ENCODE measurements around the gene CCDC15.
A peak's percentile ranks its signal among the peaks of the same experiment; 100 is the strongest.

The CCDC15 gene

DNA sequence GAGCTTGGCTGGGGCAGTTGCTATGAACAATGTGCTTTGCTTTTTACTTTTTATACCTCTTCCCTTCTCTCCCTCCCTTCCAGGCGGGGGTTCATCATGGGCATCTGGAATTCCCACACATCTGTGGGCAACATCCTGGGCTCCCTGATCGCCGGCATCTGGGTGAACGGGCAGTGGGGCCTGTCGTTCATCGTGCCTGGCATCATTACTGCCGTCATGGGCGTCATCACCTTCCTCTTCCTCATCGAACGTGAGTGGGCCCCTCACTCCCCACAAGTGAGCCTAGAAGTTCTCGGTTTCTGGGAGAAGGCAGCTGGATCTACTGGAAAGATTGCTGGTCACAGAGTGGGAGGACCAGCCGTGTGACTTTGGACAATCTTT is 126.5 kb downstream of the CCDC15 start:
- H3K9me3 ChIP-seq (ENCODE audit: control insufficient read depth, low read length), result no peaks in the 10 kb centered on the region
- no peak overlapping the region for H3K4me3 ChIP-seq (ENCODE audit: insufficient read depth in 1 of 2, low read depth in 1 of 2, low read length in 2 of 2)
- H3K4ac ChIP-seq (ENCODE audit: low read depth in 1 of 2, low read length in 2 of 2), result no peak overlapping the region
- H3K79me1 ChIP-seq (replicated peaks; ENCODE audit: low read length, poor library complexity, severe bottlenecking), result no peaks in the 10 kb centered on the region
- no peak overlapping the region for H3K9ac ChIP-seq (ENCODE audit: low read length)
- no peak overlapping the region for H3K23ac ChIP-seq (ENCODE audit: low read length in 2 of 2)
- H3K36me3 ChIP-seq (ENCODE audit: control insufficient read depth in 1 of 2, insufficient read depth in 2 of 2, low read depth in 1 of 2, low read length in 2 of 2), result no peaks in the 10 kb centered on the region
- H2BK5ac ChIP-seq (ENCODE audit: low read depth, low read length, poor library complexity, severe bottlenecking), result no peak overlapping the region
- no peak overlapping the region for H4K91ac ChIP-seq (ENCODE audit: low read length)
- no peak overlapping the region for H3K27ac ChIP-seq (ENCODE audit: low read length, poor library complexity, severe bottlenecking)
- H3K27me3 ChIP-seq (ENCODE audit: control insufficient read depth in 1 of 2, insufficient read depth in 1 of 2, low read length in 2 of 2), result no peaks in the 10 kb centered on the region
- H3K14ac ChIP-seq (ENCODE audit: low read length in 2 of 2), result no peak overlapping the region
- no peak overlapping the region for H4K8ac ChIP-seq (ENCODE audit: low read length)
- no peak overlapping the region for H3K4me2 ChIP-seq (ENCODE audit: low read length, poor library complexity, severe bottlenecking)
- H2AK5ac ChIP-seq (ENCODE audit: low read length, severe bottlenecking), result no peak overlapping the region
- no peak overlapping the region for H2BK120ac ChIP-seq (ENCODE audit: low read depth, low read length)
- peak overlapping the region in 1 of 2 experiments; percentile 25 for H3K18ac ChIP-seq (ENCODE audit: low read depth in 1 of 2, low read length in 2 of 2)
- peak overlapping the region; percentile 58 for H2BK15ac ChIP-seq (ENCODE audit: low read depth, poor library complexity, severe bottlenecking)
- peak overlapping the region in 1 of 2 experiments; percentile 15 for H2BK12ac ChIP-seq (ENCODE audit: low read length in 2 of 2)
- no peak for DNase-seq
- peaks cover 25% of the 10 kb centered on the region for H3K4me1 ChIP-seq (ENCODE audit: control insufficient read depth, insufficient read depth, low read depth, low read length)
- 95% methylated on average over 11 of the region's 12 CpGs for whole genome bisulfite sequencing
- no peak overlapping the region for H2AFZ ChIP-seq (ENCODE audit: low read depth, low read length)

- no peak overlapping the region for H3K4me2 ChIP-seq (ENCODE audit: low read length, poor library complexity, severe bottlenecking)
- H3K14ac ChIP-seq (ENCODE audit: low read length in 2 of 2), result no peak overlapping the region
- peaks cover 22% of the 10 kb centered on the region for H3K4me1 ChIP-seq (ENCODE audit: control insufficient read depth, insufficient read depth, low read depth, low read length)
- H2BK15ac ChIP-seq (ENCODE audit: low read depth, poor library complexity, severe bottlenecking), result peak overlapping the region; percentile 39
- no peak overlapping the region for H3K23ac ChIP-seq (ENCODE audit: low read length in 2 of 2)
- no peak overlapping the region for H2AK5ac ChIP-seq (ENCODE audit: low read length, severe bottlenecking)
- no peak overlapping the region for H2BK5ac ChIP-seq (ENCODE audit: low read depth, low read length, poor library complexity, severe bottlenecking)
- H3K4ac ChIP-seq (ENCODE audit: low read depth in 1 of 2, low read length in 2 of 2), result no peak overlapping the region
- H4K91ac ChIP-seq (ENCODE audit: low read length), result peak overlapping the region; percentile 88
- H2BK120ac ChIP-seq (ENCODE audit: low read depth, low read length), result no peak overlapping the region
- H3K18ac ChIP-seq (ENCODE audit: low read depth in 1 of 2, low read length in 2 of 2), result peak overlapping the region in 1 of 2 experiments; percentile 37
- H3K27me3 ChIP-seq (ENCODE audit: control insufficient read depth in 1 of 2, insufficient read depth in 1 of 2, low read length in 2 of 2), result no peaks in the 10 kb centered on the region
- DNase-seq, result no peak
- H3K79me1 ChIP-seq (replicated peaks; ENCODE audit: low read length, poor library complexity, severe bottlenecking), result no peaks in the 10 kb centered on the region
- peak overlapping the region in 1 of 2 experiments; percentile 48 for H2BK12ac ChIP-seq (ENCODE audit: low read length in 2 of 2)
- no peak overlapping the region for H3K4me3 ChIP-seq (ENCODE audit: insufficient read depth in 1 of 2, low read depth in 1 of 2, low read length in 2 of 2)
- no peaks in the 10 kb centered on the region for H3K9me3 ChIP-seq (ENCODE audit: control insufficient read depth, low read length)
- H3K9ac ChIP-seq (ENCODE audit: low read length), result no peak overlapping the region
- 64% methylated on average over 14 of the region's 14 CpGs for WGBS
- H2AFZ ChIP-seq (ENCODE audit: low read depth, low read length), result no peak overlapping the region
- H3K36me3 ChIP-seq (ENCODE audit: control insufficient read depth in 1 of 2, insufficient read depth in 2 of 2, low read depth in 1 of 2, low read length in 2 of 2), result no peaks in the 10 kb centered on the region
- peak overlapping the region; percentile 12 for H4K8ac ChIP-seq (ENCODE audit: low read length)
- no peak overlapping the region for H3K27ac ChIP-seq (ENCODE audit: low read length, poor library complexity, severe bottlenecking)
Measured at GRCh38 chr11:125081098-125081798, 127.2 kb downstream of the CCDC15 start.

DNA sequence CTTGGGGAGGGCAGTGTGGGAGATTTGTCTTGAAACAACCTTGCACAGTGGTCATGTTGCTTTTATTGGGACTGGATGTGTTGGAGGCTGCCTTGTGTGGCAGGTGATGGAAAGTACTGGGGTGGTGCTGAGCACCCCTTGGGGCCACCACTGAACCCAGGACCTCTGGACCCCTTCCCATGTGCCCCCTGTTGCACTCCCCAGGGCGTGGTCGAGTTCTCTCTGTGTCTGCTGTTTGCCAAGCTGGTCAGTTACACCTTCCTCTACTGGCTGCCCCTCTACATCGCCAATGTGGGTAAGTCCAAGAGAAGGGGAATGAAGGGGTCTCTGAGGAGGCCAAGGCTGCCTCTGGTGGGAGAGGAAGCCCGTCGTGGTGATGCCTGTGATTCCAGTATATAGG is 128.0 kb downstream of the CCDC15 start:
- no peak overlapping the region for H3K4me3 ChIP-seq (ENCODE audit: insufficient read depth in 1 of 2, low read depth in 1 of 2, low read length in 2 of 2)
- DNase-seq, result no peak
- no peak overlapping the region for H4K8ac ChIP-seq (ENCODE audit: low read length)
- no peaks in the 10 kb centered on the region for H3K9me3 ChIP-seq (ENCODE audit: control insufficient read depth, low read length)
- H3K36me3 ChIP-seq (ENCODE audit: control insufficient read depth in 1 of 2, insufficient read depth in 2 of 2, low read depth in 1 of 2, low read length in 2 of 2), result no peaks in the 10 kb centered on the region
- no peak overlapping the region for H3K4me2 ChIP-seq (ENCODE audit: low read length, poor library complexity, severe bottlenecking)
- H2AFZ ChIP-seq (ENCODE audit: low read depth, low read length), result no peak overlapping the region
- peak overlapping the region in 1 of 2 experiments; percentile 38 for H2BK12ac ChIP-seq (ENCODE audit: low read length in 2 of 2)
- no peak overlapping the region for H2BK5ac ChIP-seq (ENCODE audit: low read depth, low read length, poor library complexity, severe bottlenecking)
- peak overlapping the region; percentile 52 for H2BK15ac ChIP-seq (ENCODE audit: low read depth, poor library complexity, severe bottlenecking)
- H3K27ac ChIP-seq (ENCODE audit: low read length, poor library complexity, severe bottlenecking), result no peak overlapping the region
- no peak overlapping the region for H2BK120ac ChIP-seq (ENCODE audit: low read depth, low read length)
- no peak overlapping the region for H3K9ac ChIP-seq (ENCODE audit: low read length)
- no peak overlapping the region for H2AK5ac ChIP-seq (ENCODE audit: low read length, severe bottlenecking)
- H3K14ac ChIP-seq (ENCODE audit: low read length in 2 of 2), result peak overlapping the region in 1 of 2 experiments; percentile 58
- peaks cover 22% of the 10 kb centered on the region for H3K4me1 ChIP-seq (ENCODE audit: control insufficient read depth, insufficient read depth, low read depth, low read length)
- H3K18ac ChIP-seq (ENCODE audit: low read depth in 1 of 2, low read length in 2 of 2), result peak overlapping the region; percentile 55 to 61
- no peaks in the 10 kb centered on the region for H3K79me1 ChIP-seq (replicated peaks; ENCODE audit: low read length, poor library complexity, severe bottlenecking)
- no peak overlapping the region for H3K23ac ChIP-seq (ENCODE audit: low read length in 2 of 2)
- no peaks in the 10 kb centered on the region for H3K27me3 ChIP-seq (ENCODE audit: control insufficient read depth in 1 of 2, insufficient read depth in 1 of 2, low read length in 2 of 2)
- no CpG with 5 or more reads among the region's 5 CpGs for WGBS
- H3K4ac ChIP-seq (ENCODE audit: low read depth in 1 of 2, low read length in 2 of 2), result no peak overlapping the region
- H4K91ac ChIP-seq (ENCODE audit: low read length), result peak overlapping the region; percentile 32

GRCh38 chr11:125082611-125083311 is 128.8 kb downstream of the CCDC15 start:
- WGBS, result 43% methylated on average over 9 of the region's 10 CpGs

More at GRCh38 chr11:125082611-125083311, 128.8 kb downstream of the CCDC15 start:
- Histone ChIP-seq H3K4ac (ENCODE audit: low read depth in 1 of 2, low read length in 2 of 2) (peak overlapping the region; percentile 69 to 86), H2BK12ac (ENCODE audit: low read length in 2 of 2) (peak overlapping the region; percentile 79 to 91), H2BK5ac (ENCODE audit: low read depth, low read length, poor library complexity, severe bottlenecking) (no peak overlapping the region), H3K9me3 (ENCODE audit: control insufficient read depth, low read length) (no peaks in the 10 kb centered on the region), H3K4me3 (ENCODE audit: insufficient read depth in 1 of 2, low read depth in 1 of 2, low read length in 2 of 2) (no peak overlapping the region), H3K9ac (ENCODE audit: low read length) (no peak overlapping the region), H2AK5ac (ENCODE audit: low read length, severe bottlenecking) (no peak overlapping the region), H3K18ac (ENCODE audit: low read depth in 1 of 2, low read length in 2 of 2) (peak overlapping the region; percentile 87 to 93), H3K27me3 (ENCODE audit: control insufficient read depth in 1 of 2, insufficient read depth in 1 of 2, low read length in 2 of 2) (no peaks in the 10 kb centered on the region), H2BK15ac (ENCODE audit: low read depth, poor library complexity, severe bottlenecking) (peak overlapping the region; percentile 55), H3K27ac (ENCODE audit: low read length, poor library complexity, severe bottlenecking) (peak overlapping the region; percentile 1), H2BK120ac (ENCODE audit: low read depth, low read length) (peak overlapping the region; percentile 51), H3K36me3 (ENCODE audit: control insufficient read depth in 1 of 2, insufficient read depth in 2 of 2, low read depth in 1 of 2, low read length in 2 of 2) (no peaks in the 10 kb centered on the region), H3K23ac (ENCODE audit: low read length in 2 of 2) (no peak overlapping the region), H3K4me1 (ENCODE audit: control insufficient read depth, insufficient read depth, low read depth, low read length) (peaks cover 22% of the 10 kb centered on the region), H3K79me1 (replicated peaks; ENCODE audit: low read length, poor library complexity, severe bottlenecking) (no peaks in the 10 kb centered on the region), H2AFZ (ENCODE audit: low read depth, low read length) (peak overlapping the region; percentile 34), H4K91ac (ENCODE audit: low read length) (peak overlapping the region; percentile 91), H3K14ac (ENCODE audit: low read length in 2 of 2) (no peak overlapping the region), H3K4me2 (ENCODE audit: low read length, poor library complexity, severe bottlenecking) (no peak overlapping the region), H4K8ac (ENCODE audit: low read length) (peak overlapping the region; percentile 88)
- peak; percentile 95 for DNase-seq
